Stimulated activated CD4-positive, alpha-beta T cell treated with anti-CD3 and anti-CD28 coated beads, Interleukin-15, amount 100 ng/mL, for 48 hours (primary cell): ENCODE data around the gene RAVER1.

ENCODE experiments used
- DNase-seq, 2 donors: peaks; one replicate each; pipeline ENCODE4 v3.0.0-alpha.2; 2020; ENCODE audit warnings: low read depth in 2 of 2

RAVER1 gene

DNA sequence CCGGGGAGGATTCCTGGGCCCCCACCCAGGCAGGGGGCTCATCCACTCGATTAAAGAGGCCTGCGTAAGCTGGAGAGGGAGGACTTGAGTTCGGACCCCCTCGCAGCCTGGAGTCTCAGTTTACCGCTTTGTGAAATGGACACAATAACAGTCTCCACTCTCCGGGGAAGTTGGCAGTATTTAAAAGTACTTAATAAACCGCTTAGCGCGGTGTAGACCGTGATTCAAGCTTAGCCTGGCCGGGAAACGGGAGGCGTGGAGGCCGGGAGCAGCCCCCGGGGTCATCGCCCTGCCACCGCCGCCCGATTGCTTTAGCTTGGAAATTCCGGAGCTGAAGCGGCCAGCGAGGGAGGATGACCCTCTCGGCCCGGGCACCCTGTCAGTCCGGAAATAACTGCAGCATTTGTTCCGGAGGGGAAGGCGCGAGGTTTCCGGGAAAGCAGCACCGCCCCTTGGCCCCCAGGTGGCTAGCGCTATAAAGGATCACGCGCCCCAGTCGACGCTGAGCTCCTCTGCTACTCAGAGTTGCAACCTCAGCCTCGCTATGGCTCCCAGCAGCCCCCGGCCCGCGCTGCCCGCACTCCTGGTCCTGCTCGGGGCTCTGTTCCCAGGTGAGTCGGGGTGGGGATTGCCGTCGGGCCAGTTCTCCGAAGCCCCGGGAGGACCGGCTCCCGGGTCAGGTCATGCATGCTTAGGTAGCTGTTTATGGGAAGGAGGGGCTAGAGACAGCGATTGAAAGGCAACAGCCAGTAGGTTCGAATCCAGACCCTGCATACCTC, 62.5 kb downstream of the RAVER1 start, which contains the start of gene ICAM1:
TSS of gene ICAM1 (plus strand) at position 505 of the 779 bp plus-strand sequence. CDS start at position 545, 40 bp downstream.
- DNase-seq = peak in 1 of 2 donors; percentile 73

DNA sequence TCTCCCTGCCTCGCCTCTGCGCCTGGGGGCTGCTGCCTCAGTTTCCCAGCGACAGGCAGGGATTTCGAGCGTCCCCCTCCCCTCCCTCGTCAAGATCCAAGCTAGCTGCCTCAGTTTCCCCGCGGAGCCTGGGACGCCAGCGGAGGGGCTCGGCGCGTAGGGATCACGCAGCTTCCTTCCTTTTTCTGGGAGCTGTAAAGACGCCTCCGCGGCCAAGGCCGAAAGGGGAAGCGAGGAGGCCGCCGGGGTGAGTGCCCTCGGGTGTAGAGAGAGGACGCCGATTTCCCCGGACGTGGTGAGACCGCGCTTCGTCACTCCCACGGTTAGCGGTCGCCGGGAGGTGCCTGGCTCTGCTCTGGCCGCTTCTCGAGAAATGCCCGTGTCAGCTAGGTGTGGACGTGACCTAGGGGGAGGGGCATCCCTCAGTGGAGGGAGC, 63.1 kb downstream of the RAVER1 start:
- DNase-seq = peak; percentile 71 to 73

DNA sequence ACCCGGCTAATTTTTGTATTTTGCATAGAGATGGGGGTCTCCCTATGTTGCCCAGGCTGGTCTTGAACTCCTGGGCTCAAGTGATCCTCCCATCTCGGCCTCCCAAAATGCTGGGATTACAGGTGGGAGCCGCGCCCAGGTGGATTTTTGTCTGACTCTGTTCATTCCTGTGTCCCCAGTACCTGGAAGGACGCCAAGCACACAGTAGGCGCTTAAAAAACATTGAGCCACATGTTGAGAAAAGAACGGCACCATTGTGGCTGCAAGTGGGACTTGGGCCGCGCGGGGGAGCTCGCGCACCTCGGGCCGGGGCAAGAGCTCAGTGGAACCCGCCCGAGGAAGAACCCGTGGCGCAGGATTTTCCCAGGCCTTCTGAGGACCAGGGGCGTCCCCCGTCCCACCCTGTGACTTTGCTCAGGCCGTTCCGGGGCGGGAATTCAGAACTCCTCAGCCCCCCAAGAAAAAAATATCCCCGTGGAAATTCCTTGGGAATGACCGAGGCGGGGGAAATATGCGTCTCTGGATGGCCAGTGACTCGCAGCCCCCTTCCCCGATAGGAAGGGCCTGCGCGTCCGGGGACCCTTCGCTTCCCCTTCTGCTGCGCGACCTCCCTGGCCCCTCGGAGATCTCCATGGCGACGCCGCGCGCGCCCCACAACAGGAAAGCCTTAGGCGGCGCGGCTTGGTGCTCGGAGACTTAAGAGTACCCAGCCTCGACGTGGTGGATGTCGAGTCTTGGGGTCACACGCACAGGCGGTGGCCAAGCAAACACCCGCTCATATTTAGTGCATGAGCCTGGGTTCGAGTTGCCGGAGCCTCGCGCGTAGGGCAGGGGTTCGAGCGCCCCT, 63.8 kb downstream of the RAVER1 start:
- DNase-seq = peak; percentile 77 to 87

DNA sequence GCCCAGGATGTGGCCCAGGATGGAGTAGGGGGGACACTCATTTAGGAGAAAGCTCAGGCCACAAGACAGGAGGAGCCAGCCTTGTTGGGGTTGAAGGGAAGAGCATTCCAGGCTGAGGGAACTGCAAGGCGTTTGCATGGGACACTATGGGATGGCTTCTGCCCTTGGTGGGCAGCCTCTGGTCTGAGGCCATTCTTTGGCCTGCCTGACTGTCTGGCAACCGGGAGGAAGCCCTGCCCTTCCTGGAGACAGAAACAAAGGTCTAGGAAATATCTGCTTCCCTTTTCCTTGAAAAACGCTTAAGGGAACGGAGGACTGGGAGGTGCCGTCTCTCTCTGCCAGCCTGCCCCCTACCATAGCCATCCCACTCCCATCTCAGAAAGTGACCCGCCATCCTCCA, 65.3 kb downstream of the RAVER1 start:
- DNase-seq = no peak

DNA sequence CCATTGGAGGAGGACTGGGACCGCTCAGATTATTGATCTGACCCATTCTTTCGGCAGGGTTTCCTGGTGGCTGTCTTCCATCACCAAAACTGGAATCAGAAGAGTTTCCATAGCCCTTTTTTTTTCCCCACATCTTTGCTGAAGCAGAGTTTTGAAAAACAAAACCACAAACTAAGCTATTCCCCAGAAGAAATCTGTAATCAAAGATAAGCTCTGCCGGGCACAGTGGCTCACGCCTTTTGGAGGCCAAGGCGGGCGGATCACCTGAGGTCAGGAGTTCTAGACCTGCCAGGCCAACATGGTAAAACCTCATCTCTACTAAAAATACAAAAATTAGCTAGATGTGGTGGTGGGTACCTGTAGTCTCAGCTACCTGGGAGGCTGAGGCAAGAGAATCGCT, 66.6 kb downstream of the RAVER1 start:
- DNase-seq = no peak
